ENCODE measurements around the gene ALDH6A1.

ALDH6A1 gene

GRCh38 chr14:74049876-74050495 lies 34.3 kb downstream of the ALDH6A1 start:
- no peak for DNase-seq

- no peak for DNase-seq
Measured at GRCh38 chr14:74048281-74048680, 36.0 kb downstream of the ALDH6A1 start.

GRCh38 chr14:74045522-74045921 lies 38.7 kb downstream of the ALDH6A1 start:
- DNase-seq, result no peak

GRCh38 chr14:74042296-74042695 lies 42.0 kb downstream of the ALDH6A1 start:
- DNase-seq, result no peak

GRCh38 chr14:74038020-74038859 lies 46.0 kb downstream of the ALDH6A1 start:
- DNase-seq, result peak; percentile 50

- peak; percentile 34 for DNase-seq
Measured at GRCh38 chr14:74035556-74035955, 48.7 kb downstream of the ALDH6A1 start.

GRCh38 chr14:74034572-74034971 lies 49.7 kb downstream of the ALDH6A1 start:
- DNase-seq, result no peak

- no peak for DNase-seq
Measured at GRCh38 chr14:74029136-74029535, 55.1 kb downstream of the ALDH6A1 start.

GRCh38 chr14:74022346-74022745 lies 61.9 kb downstream of the ALDH6A1 start:
- no peak for DNase-seq

GRCh38 chr14:74019408-74020137 lies 64.7 kb downstream of the ALDH6A1 start:
- DNase-seq, result peak; percentile 72

- peak; percentile 91 for DNase-seq
Measured at GRCh38 chr14:74018586-74019407, 65.5 kb downstream of the ALDH6A1 start, which contains the start of the genes BBOF1 and ENTPD5. Gene BBOF1 (plus strand): TSS chr14:74019349. CDS start chr14:74019479, 130 bp downstream. Gene ENTPD5 (minus strand): TSS chr14:74019288. CDS start chr14:73988102, 31,186 bp downstream.

GRCh38 chr14:74018174-74018585 lies 66.1 kb downstream of the ALDH6A1 start:
- no peak for DNase-seq

- no peak for DNase-seq
Measured at GRCh38 chr14:74015963-74016362, 68.3 kb downstream of the ALDH6A1 start.

- no peak for DNase-seq
Measured at GRCh38 chr14:74015176-74015575, 69.1 kb downstream of the ALDH6A1 start.

- DNase-seq, result no peak
Measured at GRCh38 chr14:74014299-74014698, 70.0 kb downstream of the ALDH6A1 start.

- DNase-seq, result no peak
Measured at GRCh38 chr14:74008843-74009499, 75.3 kb downstream of the ALDH6A1 start.
